ENCODE data around the gene MLH1. TPM values are rescaled to one million over a fixed set of nuclear protein-coding genes. Genes with fewer than 3 reads are reported as not detected.
"Not testable (repeated sequence)": the region's sequence is repeated elsewhere in the genome, so short reads cannot be mapped to it uniquely, and the experiment has no call there.

The MLH1 gene
- total RNA-seq, result 10 to 100 TPM; 50.9 to 57.5 TPM

DNA sequence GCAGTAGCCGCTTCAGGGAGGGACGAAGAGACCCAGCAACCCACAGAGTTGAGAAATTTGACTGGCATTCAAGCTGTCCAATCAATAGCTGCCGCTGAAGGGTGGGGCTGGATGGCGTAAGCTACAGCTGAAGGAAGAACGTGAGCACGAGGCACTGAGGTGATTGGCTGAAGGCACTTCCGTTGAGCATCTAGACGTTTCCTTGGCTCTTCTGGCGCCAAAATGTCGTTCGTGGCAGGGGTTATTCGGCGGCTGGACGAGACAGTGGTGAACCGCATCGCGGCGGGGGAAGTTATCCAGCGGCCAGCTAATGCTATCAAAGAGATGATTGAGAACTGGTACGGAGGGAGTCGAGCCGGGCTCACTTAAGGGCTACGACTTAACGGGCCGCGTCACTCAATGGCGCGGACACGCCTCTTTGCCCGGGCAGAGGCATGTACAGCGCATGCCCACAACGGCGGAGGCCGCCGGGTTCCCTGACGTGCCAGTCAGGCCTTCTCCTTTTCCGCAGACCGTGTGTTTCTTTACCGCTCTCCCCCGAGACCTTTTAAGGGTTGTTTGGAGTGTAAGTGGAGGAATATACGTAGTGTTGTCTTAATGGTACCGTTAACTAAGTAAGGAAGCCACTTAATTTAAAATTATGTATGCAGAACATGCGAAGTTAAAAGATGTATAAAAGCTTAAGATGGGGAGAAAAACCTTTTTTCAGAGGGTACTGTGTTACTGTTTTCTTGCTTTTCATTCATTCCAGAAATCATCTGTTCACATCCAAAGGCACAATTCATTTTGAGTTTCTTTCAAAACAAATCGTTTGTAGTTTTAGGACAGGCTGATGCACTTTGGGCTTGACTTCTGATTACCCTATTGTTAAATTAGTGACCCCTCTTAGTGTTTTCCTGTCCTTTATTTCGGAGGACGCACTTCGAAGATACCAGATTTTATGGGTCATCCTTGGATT is at the start of gene MLH1:
TSS of gene MLH1 (plus strand) at position 193 of the 958 bp plus-strand sequence. CDS start at position 223, 30 bp downstream.
- Mint-ChIP-seq H3K4me3 (no peak within 1 kb of the TSS), H3K27me3 (no peaks in the 10 kb centered on the region), H3K27ac (no peak within 1 kb of the TSS), H3K9me3 (peaks cover 3% of the 10 kb centered on the region), H3K4me1 (peaks cover 37% of the 10 kb centered on the region), H3K36me3 (ENCODE audit: low read depth) (peaks cover 47% of the 10 kb centered on the region)
- peak; percentile 99 for DNase-seq
- POLR2A ChIA-PET, result interaction anchor here (0.7 to 4.9 kb wide), 25 partner anchors 11 to 1143 kb away, joined by 3 to 41 read pairs (median 5); partner anchors contain the start of genes ACAA1 and TRANK1
- CTCF ChIA-PET, result interaction anchor here (0.7 to 3.0 kb wide), 9 partner anchors 24 to 303 kb away, joined by 3 to 18 read pairs (median 4); no protein-coding TSS in a partner anchor

DNA sequence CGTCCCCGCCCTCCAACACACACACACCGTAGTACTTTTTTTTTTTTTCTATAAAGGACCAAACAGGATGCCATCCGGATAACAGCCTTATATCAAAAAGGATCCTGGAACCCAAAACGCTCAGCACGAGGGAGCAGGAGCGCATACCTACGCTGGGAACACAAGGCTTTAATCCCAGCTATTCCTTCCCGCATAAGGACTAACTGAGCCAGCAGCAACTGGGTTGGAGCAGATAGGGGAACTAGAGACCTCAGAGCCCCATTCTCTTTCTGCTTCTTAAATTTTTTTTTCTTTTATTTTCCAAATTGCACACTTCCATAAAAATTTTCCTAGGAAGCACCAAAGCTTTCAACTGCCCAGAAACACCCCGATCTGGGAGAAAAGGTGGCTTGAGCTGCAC is 49.7 kb upstream of the MLH1 start:
- CTCF ChIA-PET, result interaction anchor here (0.5 to 2.2 kb wide), 6 partner anchors 15 to 75 kb away, joined by 3 to 15 read pairs (median 3); no protein-coding TSS in a partner anchor

DNA sequence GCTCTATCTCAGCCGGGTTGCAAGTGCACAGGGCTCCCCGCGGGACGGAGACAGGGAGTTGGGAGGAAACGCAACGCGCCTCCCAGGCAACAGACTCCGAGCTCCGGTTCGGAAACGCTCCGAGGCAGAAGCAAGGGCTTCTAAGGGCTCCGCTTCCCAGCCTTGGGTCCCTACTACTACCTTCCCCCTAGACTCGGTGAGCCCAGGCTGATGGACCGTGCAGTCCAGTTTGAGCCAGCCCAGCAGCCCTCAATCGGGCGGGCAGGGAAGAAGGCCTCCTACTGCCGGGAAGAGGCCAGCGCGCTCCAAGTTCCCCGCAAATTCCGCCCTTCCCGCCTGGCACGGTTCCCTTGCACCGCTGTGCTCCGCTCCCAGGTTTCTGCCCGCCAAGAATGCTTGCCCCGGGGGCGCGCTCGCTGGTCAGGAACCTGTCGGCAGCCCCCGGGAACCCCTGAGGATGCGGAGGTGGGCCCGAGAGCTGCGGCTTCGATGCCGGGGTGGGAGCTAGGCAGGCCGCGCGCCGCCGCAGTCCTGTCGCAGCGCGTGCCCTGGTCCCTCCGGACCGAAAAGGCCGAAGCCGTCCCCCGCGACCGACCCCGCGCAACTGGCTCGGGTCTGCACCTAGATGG is 49.2 kb upstream of the MLH1 start:
- peak overlapping the region; percentile 74 for H3K4me3 Mint-ChIP-seq
- H3K4me1 Mint-ChIP-seq, result peaks cover 9% of the 10 kb centered on the region
- ChIA-PET POLR2A (interaction anchor here (0.7 to 2.9 kb wide), 14 partner anchors 9 to 127 kb away, joined by 3 to 13 read pairs (median 5); partner anchors contain the start of genes EPM2AIP1 and MLH1), CTCF (interaction anchor here (0.5 to 2.2 kb wide), 7 partner anchors 12 to 76 kb away, joined by 3 to 15 read pairs (median 3); no protein-coding TSS in a partner anchor)
- H3K27me3 Mint-ChIP-seq, result peaks cover 4% of the 10 kb centered on the region
- peak; percentile 30 for DNase-seq
- no peak overlapping the region for H3K27ac Mint-ChIP-seq
- H3K36me3 Mint-ChIP-seq (ENCODE audit: low read depth), result peaks cover 16% of the 10 kb centered on the region
- peaks cover 17% of the 10 kb centered on the region for H3K9me3 Mint-ChIP-seq

More for the DNA sequence above, 49.7 kb upstream of the MLH1 start:
- peaks cover 13% of the 10 kb centered on the region for H3K9me3 Mint-ChIP-seq
- peaks cover 12% of the 10 kb centered on the region for H3K36me3 Mint-ChIP-seq (ENCODE audit: low read depth)
- H3K4me3 Mint-ChIP-seq, result peak overlapping the region; percentile 74
- no peak overlapping the region for H3K27ac Mint-ChIP-seq
- POLR2A ChIA-PET, result interaction anchor here (0.7 to 2.9 kb wide), 10 partner anchors 9 to 126 kb away, joined by 3 to 13 read pairs (median 6); partner anchors contain the start of genes EPM2AIP1 and MLH1
- H3K4me1 Mint-ChIP-seq, result peaks cover 9% of the 10 kb centered on the region
- no peak for DNase-seq
- H3K27me3 Mint-ChIP-seq, result peaks cover 2% of the 10 kb centered on the region

DNA sequence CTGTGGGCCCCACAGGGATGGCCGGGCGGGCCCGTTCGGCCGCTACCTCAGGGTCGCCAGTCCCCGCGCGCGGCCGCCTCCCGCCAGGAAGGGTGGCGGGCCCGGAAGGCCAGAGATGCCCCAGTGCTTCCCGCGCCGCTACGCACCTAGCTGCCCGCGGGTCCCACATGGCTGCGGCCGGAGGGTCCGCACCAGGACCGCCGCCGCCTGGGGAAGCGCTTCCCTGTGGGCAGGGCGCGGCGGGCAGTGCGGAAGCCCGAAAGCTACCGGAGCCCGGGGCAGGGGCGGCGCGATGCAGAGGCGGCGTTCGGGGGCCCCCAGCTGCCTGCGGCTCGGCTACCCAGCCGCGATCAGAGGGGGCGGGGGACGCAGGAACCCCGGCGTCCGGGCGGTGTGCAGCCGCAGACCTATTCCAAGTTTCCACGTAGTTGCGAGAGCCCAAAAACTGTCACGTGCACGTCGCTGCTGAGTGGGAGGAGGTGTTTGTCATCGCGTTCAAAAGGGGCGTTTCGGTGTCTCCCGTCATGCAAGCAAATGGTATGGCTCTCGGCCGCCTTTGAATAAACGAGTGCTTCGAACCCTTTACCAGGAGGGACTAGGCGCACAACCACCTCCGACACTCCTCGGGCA is 48.6 kb upstream of the MLH1 start, which contains the start of gene TRANK1:
TSS of gene TRANK1 (minus strand) at position 414 of the 630 bp plus-strand sequence. CDS start at position 169, 245 bp downstream.
- H3K36me3 Mint-ChIP-seq (ENCODE audit: low read depth), result peaks cover 18% of the 10 kb centered on the region

DNA sequence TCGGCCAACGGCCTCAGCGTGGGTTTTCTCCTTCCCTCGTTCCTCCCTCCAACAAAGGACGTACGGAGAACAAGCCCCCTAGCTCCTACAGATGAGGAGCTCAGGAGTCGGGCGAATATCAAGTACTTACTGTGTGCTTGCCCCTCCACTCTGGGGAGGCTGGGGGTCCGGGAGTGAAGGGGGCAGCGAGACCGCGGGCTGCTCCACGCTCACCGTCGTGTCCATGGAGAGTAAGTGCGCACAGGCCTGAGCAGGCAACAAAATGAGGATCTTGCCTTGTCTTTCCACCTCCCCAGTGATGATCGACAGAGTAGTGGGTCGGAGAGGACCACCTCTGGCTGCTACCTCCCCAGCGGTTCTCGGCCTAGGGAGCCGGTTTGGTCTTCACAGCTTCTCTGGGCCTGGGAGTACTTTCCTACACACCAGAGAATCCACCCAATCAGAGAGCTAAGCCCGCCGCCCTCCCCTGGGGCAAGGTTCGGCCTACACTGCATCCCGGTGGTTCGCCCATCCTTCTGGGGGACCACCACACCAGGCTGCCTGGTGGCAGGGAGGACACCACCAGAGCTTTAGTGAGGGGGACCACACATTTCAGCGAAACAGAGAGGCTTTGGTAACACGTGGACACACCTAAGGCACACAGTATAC is 47.9 kb upstream of the MLH1 start:
- ChIA-PET POLR2A (interaction anchor here (1.0 to 2.9 kb wide), 6 partner anchors 10 to 47 kb away, joined by 5 to 13 read pairs (median 8); partner anchors contain the start of genes EPM2AIP1 and MLH1), CTCF (interaction anchor here (0.8 to 2.2 kb wide), 4 partner anchors 13 to 31 kb away, joined by 4 to 15 read pairs (median 6); no protein-coding TSS in a partner anchor)
- H3K27me3 Mint-ChIP-seq, result peaks cover 8% of the 10 kb centered on the region
- H3K9me3 Mint-ChIP-seq, result peaks cover 21% of the 10 kb centered on the region
- H3K36me3 Mint-ChIP-seq (ENCODE audit: low read depth), result peaks cover 18% of the 10 kb centered on the region
- peak overlapping the region; percentile 75 for H3K4me3 Mint-ChIP-seq
- no peak overlapping the region for H3K27ac Mint-ChIP-seq
- peaks cover 9% of the 10 kb centered on the region for H3K4me1 Mint-ChIP-seq
- no peak for DNase-seq

More for the DNA sequence above, 48.6 kb upstream of the MLH1 start, which contains the start of gene TRANK1:
- ChIA-PET CTCF (interaction anchor here (1.1 to 2.2 kb wide), 5 partner anchors 13 to 77 kb away, joined by 3 to 15 read pairs (median 4); no protein-coding TSS in a partner anchor), POLR2A (interaction anchor here (1.0 to 2.9 kb wide), 12 partner anchors 9 to 127 kb away, joined by 3 to 13 read pairs (median 6); partner anchors contain the start of genes EPM2AIP1 and MLH1)
- H3K27ac Mint-ChIP-seq, result no peak within 1 kb of the TSS
- peaks cover 21% of the 10 kb centered on the region for H3K9me3 Mint-ChIP-seq
- peak within 1 kb of the TSS; percentile 75 for H3K4me3 Mint-ChIP-seq
- peaks cover 8% of the 10 kb centered on the region for H3K27me3 Mint-ChIP-seq
- peak; percentile 77 for DNase-seq
- peaks cover 9% of the 10 kb centered on the region for H3K4me1 Mint-ChIP-seq

DNA sequence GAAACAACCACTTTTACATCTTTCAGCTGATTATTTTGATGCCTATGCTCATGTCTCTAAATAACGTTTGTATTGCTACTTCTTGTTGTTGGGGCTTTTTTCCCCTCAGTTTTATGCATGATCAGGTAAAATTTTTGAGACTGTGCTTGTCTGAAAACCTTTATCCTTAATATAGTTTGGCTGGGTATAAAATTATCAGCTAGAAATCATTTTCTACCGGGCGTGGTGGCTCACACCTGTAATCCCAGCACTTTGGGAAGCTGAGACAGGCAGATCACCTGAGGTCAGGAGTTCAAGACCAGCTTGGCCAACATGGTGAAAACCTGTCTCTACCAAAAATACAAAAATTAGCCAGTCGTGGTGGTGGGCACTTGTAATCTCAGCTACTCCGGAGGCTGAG is 45.5 kb upstream of the MLH1 start:
- Mint-ChIP-seq H3K27me3 (peaks cover 12% of the 10 kb centered on the region), H3K36me3 (ENCODE audit: low read depth) (peaks cover 18% of the 10 kb centered on the region), H3K9me3 (peaks cover 21% of the 10 kb centered on the region)
- DNase-seq, H3K4me3 Mint-ChIP-seq, H3K27ac Mint-ChIP-seq, POLR2A ChIA-PET, H3K4me1 Mint-ChIP-seq: not testable (repeated sequence)
- CTCF ChIA-PET, result interaction anchor here (1.4 to 2.0 kb wide), 2 partner anchors 11 to 43 kb away, joined by 3 to 9 read pairs; no protein-coding TSS in a partner anchor

DNA sequence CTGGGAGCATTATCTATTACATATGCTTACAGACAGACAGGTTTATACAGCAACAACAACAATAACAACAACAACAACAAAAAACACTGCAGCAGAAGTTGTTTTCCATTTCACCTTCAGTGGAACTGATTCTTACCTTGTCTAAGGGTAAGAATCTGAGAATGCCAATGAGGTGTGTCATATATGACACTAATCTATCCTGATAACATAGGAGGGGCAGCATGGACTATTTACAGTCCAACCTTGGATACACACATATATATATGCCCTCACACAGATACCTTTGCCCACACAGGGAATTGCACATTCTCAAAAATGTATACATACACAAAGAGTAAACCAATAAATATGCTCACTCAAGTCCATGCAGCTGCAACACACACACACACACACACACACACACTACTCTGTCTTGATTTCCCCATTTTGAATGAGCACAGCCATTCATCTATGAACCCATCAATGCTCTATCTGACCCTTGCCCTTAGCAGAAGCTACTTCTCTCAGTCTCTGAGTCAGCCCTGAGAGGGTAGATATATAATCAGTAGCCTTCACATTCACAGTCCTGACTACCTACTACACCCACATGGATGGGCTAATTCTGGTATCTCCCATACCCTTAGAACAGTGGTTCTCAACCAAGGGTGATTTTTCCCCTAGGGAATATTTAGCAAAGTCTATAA is 38.7 kb upstream of the MLH1 start:
- no peaks in the 10 kb centered on the region for H3K36me3 Mint-ChIP-seq (ENCODE audit: low read depth)
- H3K4me3 Mint-ChIP-seq, result no peak overlapping the region
- DNase-seq, result no peak
- H3K9me3 Mint-ChIP-seq, result no peaks in the 10 kb centered on the region
- ChIA-PET POLR2A (interaction anchor here (2.0 to 2.1 kb wide), 2 partner anchors 11 to 78 kb away, joined by 5 to 8 read pairs; partner anchors contain the start of gene TRANK1), CTCF (no interaction called here)
- H3K27ac Mint-ChIP-seq, result no peak overlapping the region
- peaks cover 4% of the 10 kb centered on the region for H3K27me3 Mint-ChIP-seq
- peaks cover 7% of the 10 kb centered on the region for H3K4me1 Mint-ChIP-seq

DNA sequence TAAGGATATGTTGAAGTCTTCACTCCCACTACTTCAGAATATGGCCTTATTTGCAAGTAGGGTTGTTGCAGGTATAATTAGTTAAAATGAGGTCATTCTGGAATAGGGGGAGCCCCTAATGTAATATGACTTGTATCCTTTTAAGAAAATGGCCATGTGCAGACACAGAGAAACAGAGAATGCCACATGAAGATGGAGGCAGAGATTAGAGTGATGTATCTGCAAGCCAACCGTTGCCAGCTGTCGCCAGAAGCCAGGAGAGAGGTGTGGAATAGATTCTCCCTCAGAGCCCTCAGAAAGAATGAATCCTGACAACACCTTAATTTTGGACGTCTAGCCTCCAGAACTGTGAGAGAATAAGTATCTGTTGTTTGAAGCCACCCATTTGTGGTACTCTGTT is 37.2 kb upstream of the MLH1 start:
- H3K36me3 Mint-ChIP-seq (ENCODE audit: low read depth), result no peaks in the 10 kb centered on the region
- CTCF ChIA-PET, result interaction anchor here (1.1 to 4.5 kb wide), 4 partner anchors 50 to 223 kb away, joined by 4 to 37 read pairs (median 28); no protein-coding TSS in a partner anchor
- POLR2A ChIA-PET, result interaction anchor here (2.1 kb wide), 1 partner anchor 12 kb away, joined by 8 read pairs; the partner anchor contains the start of gene TRANK1
- peaks cover 4% of the 10 kb centered on the region for H3K27me3 Mint-ChIP-seq
- H3K4me3 Mint-ChIP-seq, result no peak overlapping the region
- H3K9me3 Mint-ChIP-seq, result no peaks in the 10 kb centered on the region
- H3K4me1 Mint-ChIP-seq, result peaks cover 7% of the 10 kb centered on the region
- no peak for DNase-seq
- no peak overlapping the region for H3K27ac Mint-ChIP-seq

DNA sequence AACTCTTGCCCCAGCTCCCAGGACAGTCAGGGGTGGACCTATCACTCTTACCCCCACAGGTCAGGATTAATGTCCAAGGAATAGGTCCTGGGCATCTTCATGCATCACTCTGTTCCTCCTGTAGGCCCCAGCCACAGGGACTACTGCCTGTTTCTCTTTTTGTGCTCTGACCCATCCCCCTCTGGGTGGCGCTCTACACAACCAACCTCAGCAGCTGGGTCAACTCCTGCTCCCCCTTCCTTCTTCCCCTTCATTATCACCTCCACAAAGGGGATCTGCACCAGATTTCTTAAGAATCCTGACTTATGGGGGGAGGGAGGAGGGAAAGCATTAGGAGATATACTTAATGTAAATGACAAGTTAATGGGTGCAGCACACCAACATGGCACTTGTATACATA is 36.3 kb upstream of the MLH1 start:
- Mint-ChIP-seq H3K27ac (no peak overlapping the region), H3K4me1 (peaks cover 7% of the 10 kb centered on the region), H3K9me3 (no peaks in the 10 kb centered on the region), H3K27me3 (peaks cover 4% of the 10 kb centered on the region), H3K4me3 (no peak overlapping the region), H3K36me3 (ENCODE audit: low read depth) (no peaks in the 10 kb centered on the region)
- no peak for DNase-seq
- ChIA-PET POLR2A (interaction anchor here (0.7 to 2.6 kb wide), 4 partner anchors 35 to 80 kb away, joined by 3 to 10 read pairs (median 4); partner anchors contain the start of genes EPM2AIP1 and MLH1), CTCF (interaction anchor here (1.1 to 4.5 kb wide), 10 partner anchors 10 to 224 kb away, joined by 4 to 37 read pairs (median 13); partner anchors contain the start of gene TRANK1)

DNA sequence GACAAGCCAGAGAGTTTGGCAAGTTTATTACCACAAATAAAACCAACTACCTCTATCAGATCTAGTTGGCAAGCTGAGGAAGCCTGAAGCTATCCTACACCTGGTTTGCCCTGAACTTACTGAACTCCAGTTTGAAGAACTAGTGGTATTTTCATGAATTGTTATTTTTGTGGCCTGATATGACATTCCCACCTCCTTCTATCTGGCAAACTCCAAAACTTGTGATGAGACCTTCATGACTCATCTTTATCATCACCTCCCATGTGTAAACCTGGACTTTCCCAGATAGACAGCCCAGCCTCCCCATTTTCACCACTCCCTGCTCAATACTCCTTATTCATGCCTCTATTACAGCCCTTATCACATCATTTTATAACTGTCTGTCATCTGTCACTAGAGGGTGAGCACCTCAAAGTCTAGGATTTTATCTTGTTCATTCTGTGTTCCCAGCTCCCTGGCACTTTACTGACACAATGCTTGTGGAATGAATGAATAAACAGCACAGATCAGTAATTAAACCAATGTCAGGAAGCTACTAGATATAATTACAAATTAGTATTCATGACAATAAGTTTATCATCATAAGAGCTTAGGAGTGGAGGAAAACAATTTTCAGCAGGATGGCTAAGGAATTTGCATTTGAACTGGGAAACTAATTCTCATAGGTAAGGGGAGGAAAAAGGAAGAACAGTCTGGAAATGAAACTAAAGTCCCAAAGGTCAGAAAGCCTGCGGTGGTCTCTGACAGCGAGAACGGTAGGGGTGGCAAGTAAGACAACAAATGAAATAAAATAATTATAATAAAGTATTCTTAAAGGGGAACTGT is 35.2 kb upstream of the MLH1 start:
- Mint-ChIP-seq H3K4me3 (no peak overlapping the region), H3K36me3 (ENCODE audit: low read depth) (no peaks in the 10 kb centered on the region), H3K27me3 (no peaks in the 10 kb centered on the region), H3K27ac (no peak overlapping the region), H3K4me1 (peaks cover 7% of the 10 kb centered on the region), H3K9me3 (no peaks in the 10 kb centered on the region)
- CTCF ChIA-PET, result interaction anchor here (0.7 to 4.5 kb wide), 45 partner anchors 8 to 292 kb away, joined by 3 to 37 read pairs (median 7); partner anchors contain the start of genes EPM2AIP1, MLH1 and TRANK1
- DNase-seq, result no peak
- POLR2A ChIA-PET, result interaction anchor here (0.7 to 2.6 kb wide), 7 partner anchors 13 to 81 kb away, joined by 3 to 10 read pairs (median 5); partner anchors contain the start of genes EPM2AIP1, MLH1 and TRANK1

All from activated CD4-positive, alpha-beta memory T cell treated with anti-CD3 and anti-CD28 coated beads, Interleukin-2, amount 10 ng/mL, durations not matched to agents 7 days and 5 days (primary cell).